Gastrocnemius medialis (tissue), 4 donors: ENCODE measurements around the gene SMARCAL1.

Source experiments
- POLR2A ChIP-seq, 2 donors: fragments of 450-650 bp; IDR thresholded peaks; one replicate each; pipeline ENCODE4 v1.6.1; 2017; ENCODE audit warnings: antibody characterized with exemption in 2 of 2, mild to moderate bottlenecking in 2 of 2, moderate library complexity in 2 of 2
- TF ChIP-seq, protein P1 (sequence below), 5 experiments: fragments of 450-650 bp in 3 of 5; fragments of 200-600 bp in 2 of 5; sonication (generic) in 2 of 5; IDR thresholded peaks in 4 of 5; conservative IDR thresholded peaks in 1 of 5; 1 replicate in 4 of 5; 2 replicates in 1 of 5; pipeline ENCODE4 v1.5.1; 2016 to 2019; ENCODE audit warnings: antibody characterized with exemption in 5 of 5, mild to moderate bottlenecking in 3 of 5, moderate library complexity in 3 of 5

GRCh38 chr2:216532562-216532961 lies 120.3 kb downstream of the SMARCAL1 start:
- TF ChIP-seq, protein P1, sequence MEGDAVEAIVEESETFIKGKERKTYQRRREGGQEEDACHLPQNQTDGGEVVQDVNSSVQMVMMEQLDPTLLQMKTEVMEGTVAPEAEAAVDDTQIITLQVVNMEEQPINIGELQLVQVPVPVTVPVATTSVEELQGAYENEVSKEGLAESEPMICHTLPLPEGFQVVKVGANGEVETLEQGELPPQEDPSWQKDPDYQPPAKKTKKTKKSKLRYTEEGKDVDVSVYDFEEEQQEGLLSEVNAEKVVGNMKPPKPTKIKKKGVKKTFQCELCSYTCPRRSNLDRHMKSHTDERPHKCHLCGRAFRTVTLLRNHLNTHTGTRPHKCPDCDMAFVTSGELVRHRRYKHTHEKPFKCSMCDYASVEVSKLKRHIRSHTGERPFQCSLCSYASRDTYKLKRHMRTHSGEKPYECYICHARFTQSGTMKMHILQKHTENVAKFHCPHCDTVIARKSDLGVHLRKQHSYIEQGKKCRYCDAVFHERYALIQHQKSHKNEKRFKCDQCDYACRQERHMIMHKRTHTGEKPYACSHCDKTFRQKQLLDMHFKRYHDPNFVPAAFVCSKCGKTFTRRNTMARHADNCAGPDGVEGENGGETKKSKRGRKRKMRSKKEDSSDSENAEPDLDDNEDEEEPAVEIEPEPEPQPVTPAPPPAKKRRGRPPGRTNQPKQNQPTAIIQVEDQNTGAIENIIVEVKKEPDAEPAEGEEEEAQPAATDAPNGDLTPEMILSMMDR (IDR thresholded peaks at IDR 0.05 in 4 of 5, conservative IDR thresholded peaks at IDR 0.05 in 1 of 5) = no peak
- no peak for TF ChIP-seq POLR2A (IDR thresholded peaks at IDR 0.05)
